ENCODE measurements around the gene RFX8. TPM values are rescaled to one million over a fixed set of nuclear protein-coding genes. Genes with fewer than 3 reads are reported as not detected.

The RFX8 gene
- polyA plus RNA-seq, 4 donors, result 0.27 to 1.7 (median 0.91) TPM

GRCh38 chr2:101416609-101417008 lies 58.3 kb downstream of the RFX8 start:
- DNase-seq (ENCODE audit: low read depth in 4 of 4, low spot score in 2 of 4), result no peak

- DNase-seq (ENCODE audit: low read depth in 4 of 4, low spot score in 2 of 4), result no peak
These were observed 59.0 kb downstream of the RFX8 start for GRCh38 chr2:101415884-101416283.

GRCh38 chr2:101415220-101415619 lies 59.7 kb downstream of the RFX8 start:
- no peak for DNase-seq (ENCODE audit: low read depth in 4 of 4, low spot score in 2 of 4)

DNA sequence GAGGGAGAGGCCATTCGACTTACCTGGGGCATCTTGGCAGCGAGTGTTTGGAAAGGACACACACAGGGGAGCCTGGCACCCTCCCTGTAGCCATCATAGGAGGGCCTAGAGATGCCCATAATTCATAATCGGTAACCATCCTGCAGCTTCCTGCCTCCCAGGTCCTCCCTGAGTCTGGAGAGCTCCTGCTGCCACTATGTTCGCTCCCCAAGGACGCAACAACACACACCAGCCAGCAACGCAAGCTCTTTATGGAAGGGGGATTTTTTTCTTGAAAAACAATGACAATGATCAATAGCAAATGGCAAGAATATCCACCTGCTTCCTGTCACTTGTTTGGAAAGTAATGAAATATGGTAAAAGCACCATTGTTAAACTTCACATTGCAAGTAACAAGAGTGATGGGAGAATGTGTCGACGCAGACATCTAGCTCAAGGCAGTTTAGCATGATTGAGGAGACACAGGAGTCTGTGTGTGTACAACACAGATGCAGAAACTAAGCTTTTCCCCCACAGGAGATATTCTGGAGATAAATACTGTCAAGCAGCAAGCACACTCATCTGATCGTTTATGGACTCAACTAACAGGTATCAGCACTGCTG lies 62.7 kb downstream of the RFX8 start:
- DNase-seq (ENCODE audit: low read depth in 4 of 4, low spot score in 2 of 4), result no peak

DNA sequence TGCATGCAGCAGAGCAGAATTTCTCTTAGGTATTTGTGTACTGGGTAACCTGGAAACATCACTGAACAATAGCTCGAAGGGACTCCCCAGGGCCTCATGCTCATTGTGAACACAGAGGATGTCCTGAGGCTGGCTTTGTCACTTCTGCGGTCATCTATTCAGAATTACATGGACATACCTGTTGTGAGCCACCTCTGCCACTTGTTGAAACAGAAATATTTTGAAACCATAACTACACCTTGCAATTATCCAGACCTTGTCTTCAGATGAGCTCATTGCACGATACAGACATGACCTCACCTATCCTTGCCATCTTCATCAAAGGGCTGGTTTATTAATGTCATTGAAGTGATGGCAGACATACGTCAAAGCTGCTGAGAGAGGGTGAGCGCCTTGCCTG lies 64.2 kb downstream of the RFX8 start:
- DNase-seq (ENCODE audit: low read depth in 4 of 4, low spot score in 2 of 4), result no peak

DNA sequence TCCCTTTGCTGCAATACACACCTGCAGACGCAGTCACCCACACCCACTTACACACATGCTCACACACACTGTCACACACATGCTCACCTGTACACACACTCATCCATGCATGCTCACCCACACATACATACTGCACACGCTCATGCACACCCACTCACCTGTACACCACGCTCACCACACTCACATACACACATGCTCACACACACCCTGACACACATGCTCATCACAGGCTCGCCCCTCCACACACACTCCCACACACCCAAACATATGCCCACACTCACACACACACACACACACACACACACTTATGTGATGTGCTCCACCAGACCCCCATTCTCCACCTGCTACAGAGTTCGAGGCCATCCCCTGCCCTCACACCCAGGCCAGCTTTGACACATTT lies 64.8 kb downstream of the RFX8 start:
- DNase-seq (ENCODE audit: low read depth in 4 of 4, low spot score in 2 of 4), result no peak

DNA sequence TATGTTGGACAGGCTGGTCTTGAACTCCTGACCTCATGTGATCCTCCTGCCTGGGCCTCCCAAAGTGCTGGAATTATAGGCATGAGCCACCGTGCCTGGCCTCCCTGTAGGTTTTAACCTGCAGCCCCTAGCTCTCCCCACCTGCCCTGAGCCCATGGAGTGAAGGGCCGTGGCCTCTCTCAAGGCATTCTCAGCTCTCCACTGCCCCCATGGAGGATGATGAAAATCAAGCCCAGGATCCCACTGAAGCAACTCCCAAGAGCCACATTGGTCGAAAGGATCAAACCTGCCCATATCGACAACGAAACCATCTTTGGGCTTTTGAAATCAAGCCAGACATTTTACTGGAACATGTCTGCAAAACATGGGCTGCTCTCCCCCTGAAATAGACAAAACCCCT lies 65.2 kb downstream of the RFX8 start:
- no peak for DNase-seq (ENCODE audit: low read depth in 4 of 4, low spot score in 2 of 4)

- no peak for DNase-seq (ENCODE audit: low read depth in 4 of 4, low spot score in 2 of 4)
These were observed 66.0 kb downstream of the RFX8 start for GRCh38 chr2:101408925-101409324.

- DNase-seq (ENCODE audit: low read depth in 4 of 4, low spot score in 2 of 4), result no peak
These were observed 69.5 kb downstream of the RFX8 start for GRCh38 chr2:101405351-101405899.

GRCh38 chr2:101403745-101404144 lies 71.2 kb downstream of the RFX8 start:
- DNase-seq (ENCODE audit: low read depth in 4 of 4, low spot score in 2 of 4), result no peak

GRCh38 chr2:101402630-101403029 lies 72.3 kb downstream of the RFX8 start:
- no peak for DNase-seq (ENCODE audit: low read depth in 4 of 4, low spot score in 2 of 4)

GRCh38 chr2:101401906-101402305 lies 73.0 kb downstream of the RFX8 start:
- DNase-seq (ENCODE audit: low read depth in 4 of 4, low spot score in 2 of 4), result no peak

DNA sequence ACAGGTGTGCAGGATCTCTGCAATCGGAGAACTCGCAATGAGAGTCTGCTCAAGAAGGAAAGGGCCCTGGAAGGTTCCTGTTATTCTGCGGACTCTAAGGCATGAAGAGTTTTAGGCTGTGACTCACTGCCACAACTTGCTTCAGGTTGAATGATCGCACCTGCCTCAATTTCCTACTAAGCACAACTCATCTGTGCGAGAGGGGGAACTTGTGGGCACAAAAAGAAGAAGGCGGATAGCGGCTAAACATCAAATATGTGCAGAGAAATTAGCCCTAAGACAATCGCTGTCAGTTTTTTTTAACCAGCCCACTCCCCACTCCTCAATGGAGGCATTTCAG lies 73.6 kb downstream of the RFX8 start:
- DNase-seq (ENCODE audit: low read depth in 4 of 4, low spot score in 2 of 4), result no peak

GRCh38 chr2:101400506-101401325 lies 74.2 kb downstream of the RFX8 start:
- DNase-seq (ENCODE audit: low read depth in 4 of 4, low spot score in 2 of 4), result no peak

- DNase-seq (ENCODE audit: low read depth in 4 of 4, low spot score in 2 of 4), result no peak
These were observed 74.9 kb downstream of the RFX8 start for GRCh38 chr2:101400048-101400447.

DNA sequence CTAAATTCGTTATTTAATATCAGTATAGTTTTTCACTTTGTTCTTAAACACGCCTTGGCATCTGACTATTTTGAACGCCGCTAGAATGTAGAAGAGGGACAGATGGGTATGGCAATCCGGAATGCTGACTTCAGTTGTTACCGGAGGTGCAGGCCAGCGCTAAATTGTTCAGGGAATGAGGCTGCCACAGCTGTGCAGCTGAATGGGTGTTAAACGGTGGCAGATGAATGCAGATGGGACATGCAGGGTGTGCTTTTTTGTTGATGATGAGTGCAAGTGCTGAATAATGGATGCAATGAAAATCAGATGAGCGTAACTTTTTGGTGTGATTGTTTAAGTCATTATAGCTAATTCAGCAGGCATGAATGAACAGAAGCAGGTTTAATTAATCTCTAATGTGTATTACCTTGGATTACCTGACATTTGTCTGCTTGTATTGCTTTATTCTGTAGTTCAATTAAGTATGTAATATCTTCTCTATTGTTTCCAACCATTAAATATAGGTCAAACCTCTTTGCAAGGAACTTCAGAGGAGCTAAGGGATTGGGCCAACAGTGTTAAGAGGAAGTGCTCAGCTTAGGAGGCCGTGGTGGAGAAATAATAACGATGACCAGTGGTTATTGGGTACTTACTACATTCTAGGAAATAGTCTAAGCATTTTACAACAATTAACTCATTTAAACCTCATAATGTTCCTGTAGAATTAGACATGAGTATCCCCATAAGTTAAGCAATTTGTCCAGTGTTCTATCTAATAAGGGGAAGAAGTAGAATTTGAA lies 75.7 kb downstream of the RFX8 start:
- no peak for DNase-seq (ENCODE audit: low read depth in 4 of 4, low spot score in 2 of 4)

- no peak for DNase-seq (ENCODE audit: low read depth in 4 of 4, low spot score in 2 of 4)
These were observed 76.6 kb downstream of the RFX8 start for GRCh38 chr2:101398116-101398821.

GRCh38 chr2:101396316-101396717 lies 78.6 kb downstream of the RFX8 start:
- DNase-seq (ENCODE audit: low read depth in 4 of 4, low spot score in 2 of 4), result no peak

DNA sequence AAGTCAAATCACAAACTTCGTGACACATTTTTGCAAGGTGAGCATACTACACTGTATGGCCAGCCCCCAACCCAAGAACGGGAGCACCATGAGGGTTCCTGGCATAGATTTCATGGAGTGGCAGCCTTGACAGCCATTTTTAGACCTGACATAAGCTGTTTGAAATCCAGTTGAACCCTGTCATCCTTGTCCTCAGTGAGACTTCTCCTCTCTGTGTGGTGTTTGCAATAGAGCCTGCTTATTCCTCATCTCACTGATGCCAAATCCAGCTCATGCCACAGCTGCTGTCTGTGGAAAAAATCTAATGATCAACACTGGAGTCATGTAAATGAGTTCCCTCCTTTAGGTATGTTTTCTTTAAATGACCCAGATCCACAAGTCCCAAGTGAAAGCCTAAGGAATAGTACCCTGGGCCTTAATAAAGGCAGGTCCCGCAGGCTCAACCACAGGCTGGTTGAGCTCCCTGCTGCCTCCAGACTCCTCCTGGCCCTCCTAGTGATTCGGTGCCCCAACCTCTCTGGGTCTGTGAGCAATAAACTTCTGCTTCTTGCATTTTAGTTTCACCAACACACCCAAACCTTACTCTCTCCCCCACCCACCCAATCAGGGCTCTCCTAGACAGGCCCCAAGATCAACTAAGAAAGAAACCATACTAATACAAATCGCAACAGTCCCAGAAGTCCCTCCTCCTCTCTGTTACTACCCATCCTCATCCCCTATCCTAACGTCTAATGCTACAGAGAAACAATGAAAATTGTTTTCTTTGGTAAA lies 79.2 kb downstream of the RFX8 start:
- DNase-seq (ENCODE audit: low read depth in 4 of 4, low spot score in 2 of 4), result no peak

DNA sequence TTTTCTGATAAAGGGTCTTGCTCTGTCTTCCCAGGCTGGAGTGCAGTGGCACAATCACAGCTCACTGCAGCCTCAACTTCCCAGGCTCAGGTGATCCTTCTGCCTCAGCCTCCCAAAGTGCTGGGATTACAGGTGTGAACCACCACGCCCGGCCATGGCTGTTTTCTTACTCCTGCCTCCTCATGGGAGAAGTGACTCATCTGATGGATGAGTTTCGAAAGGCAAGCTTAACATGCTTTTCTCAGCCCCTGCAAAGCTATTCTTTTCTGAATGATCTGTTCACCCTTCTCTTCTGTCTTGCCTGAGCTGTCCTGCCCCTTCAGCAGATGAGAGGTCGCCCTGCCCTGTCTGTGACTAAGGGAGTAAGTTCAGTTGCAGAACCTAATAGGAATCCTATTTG lies 86.7 kb downstream of the RFX8 start:
- no peak for DNase-seq (ENCODE audit: low read depth in 4 of 4, low spot score in 2 of 4)

All from left renal cortex interstitium (tissue), 4 donors.